ENCODE measurements around the gene ZNF215.

DNA sequence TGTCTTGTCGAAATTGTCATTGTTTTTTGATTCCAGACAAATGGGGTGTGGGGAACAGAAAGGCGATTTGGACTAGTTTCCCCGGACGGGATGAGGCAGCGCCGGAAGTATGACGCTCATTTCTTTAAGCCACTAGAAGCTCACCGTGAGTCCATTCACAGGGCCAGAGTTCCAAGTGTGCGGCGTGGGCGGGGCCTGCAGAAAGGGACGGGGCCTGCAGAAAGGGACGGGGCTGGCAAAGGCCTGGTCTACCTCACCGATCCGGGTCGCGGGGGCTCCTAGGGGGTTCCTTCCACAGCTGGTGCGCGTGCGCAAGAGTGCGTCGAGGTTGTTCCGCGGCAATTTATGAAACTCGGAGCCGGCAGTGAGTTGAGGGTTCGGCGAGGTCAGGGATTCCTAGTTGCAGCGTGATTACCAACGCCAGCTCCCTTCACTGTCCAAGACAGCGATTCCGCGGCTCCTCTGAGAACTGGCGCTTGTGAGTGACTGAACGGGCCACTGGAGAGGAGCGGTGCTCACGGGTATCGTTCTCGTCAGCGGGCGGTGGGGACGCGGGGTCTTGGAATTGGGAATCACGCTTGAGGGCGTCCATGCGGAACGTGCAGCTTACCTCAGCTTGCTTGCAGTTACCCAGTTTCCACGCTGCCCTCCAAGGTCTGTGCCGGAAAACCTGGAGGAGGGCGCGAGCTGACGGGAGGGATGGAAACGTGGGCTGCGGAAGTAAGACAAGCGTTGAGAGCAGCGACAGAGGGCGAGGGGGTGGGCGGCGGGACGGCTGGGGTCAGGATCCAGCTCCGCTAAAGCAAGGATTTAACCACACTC lies at the start of gene ZNF215:
- TF ChIP-seq, protein P1, sequence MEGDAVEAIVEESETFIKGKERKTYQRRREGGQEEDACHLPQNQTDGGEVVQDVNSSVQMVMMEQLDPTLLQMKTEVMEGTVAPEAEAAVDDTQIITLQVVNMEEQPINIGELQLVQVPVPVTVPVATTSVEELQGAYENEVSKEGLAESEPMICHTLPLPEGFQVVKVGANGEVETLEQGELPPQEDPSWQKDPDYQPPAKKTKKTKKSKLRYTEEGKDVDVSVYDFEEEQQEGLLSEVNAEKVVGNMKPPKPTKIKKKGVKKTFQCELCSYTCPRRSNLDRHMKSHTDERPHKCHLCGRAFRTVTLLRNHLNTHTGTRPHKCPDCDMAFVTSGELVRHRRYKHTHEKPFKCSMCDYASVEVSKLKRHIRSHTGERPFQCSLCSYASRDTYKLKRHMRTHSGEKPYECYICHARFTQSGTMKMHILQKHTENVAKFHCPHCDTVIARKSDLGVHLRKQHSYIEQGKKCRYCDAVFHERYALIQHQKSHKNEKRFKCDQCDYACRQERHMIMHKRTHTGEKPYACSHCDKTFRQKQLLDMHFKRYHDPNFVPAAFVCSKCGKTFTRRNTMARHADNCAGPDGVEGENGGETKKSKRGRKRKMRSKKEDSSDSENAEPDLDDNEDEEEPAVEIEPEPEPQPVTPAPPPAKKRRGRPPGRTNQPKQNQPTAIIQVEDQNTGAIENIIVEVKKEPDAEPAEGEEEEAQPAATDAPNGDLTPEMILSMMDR (IDR thresholded peaks at IDR 0.05) = no peak
- TF ChIP-seq POLR2A (IDR thresholded peaks at IDR 0.05) = no peak

Measured in lower leg skin (tissue), 3 donors.